NAMALWA (cell line): Measurements from ENCODE around the gene HDAC4.

Experiments
- DNase-seq: peaks from one replicate; pipeline ENCODE4 v3.0.0-alpha.2; 2015; ENCODE audit warnings: low spot score

The HDAC4 gene

GRCh38 chr2:239026711-239027361, 374.0 kb downstream of the HDAC4 start:
- DNase-seq = no peak

GRCh38 chr2:239025951-239026461, 374.8 kb downstream of the HDAC4 start:
- DNase-seq = no peak

GRCh38 chr2:239025096-239025801, 375.6 kb downstream of the HDAC4 start:
- no peak for DNase-seq

GRCh38 chr2:239024226-239024625, 376.6 kb downstream of the HDAC4 start:
- DNase-seq = no peak

- DNase-seq = no peak
Measured at GRCh38 chr2:239022437-239023260, 378.2 kb downstream of the HDAC4 start.

GRCh38 chr2:239021651-239022436, 379.0 kb downstream of the HDAC4 start:
- no peak for DNase-seq

GRCh38 chr2:239021224-239021623, 379.6 kb downstream of the HDAC4 start:
- DNase-seq = no peak

GRCh38 chr2:239020541-239021041, 380.2 kb downstream of the HDAC4 start:
- no peak for DNase-seq

- no peak for DNase-seq
Measured at GRCh38 chr2:239019183-239019581, 381.6 kb downstream of the HDAC4 start.

GRCh38 chr2:239018271-239019182, 382.3 kb downstream of the HDAC4 start:
- DNase-seq = no peak

GRCh38 chr2:239017491-239018098, 383.2 kb downstream of the HDAC4 start:
- no peak for DNase-seq

- DNase-seq = no peak
Measured at GRCh38 chr2:239015901-239016675, 384.7 kb downstream of the HDAC4 start.

- DNase-seq = no peak
Measured at GRCh38 chr2:239015218-239015900, 385.5 kb downstream of the HDAC4 start.

- no peak for DNase-seq
Measured at GRCh38 chr2:239014458-239015217, 386.2 kb downstream of the HDAC4 start.

- DNase-seq = no peak
Measured at GRCh38 chr2:239013678-239013976, 387.2 kb downstream of the HDAC4 start.

GRCh38 chr2:239012936-239013677, 387.7 kb downstream of the HDAC4 start:
- no peak for DNase-seq

GRCh38 chr2:239012228-239012627, 388.6 kb downstream of the HDAC4 start:
- DNase-seq = no peak

- DNase-seq = no peak
Measured at GRCh38 chr2:239009589-239009961, 391.2 kb downstream of the HDAC4 start.
